PC-3 (cell line): Measurements from ENCODE around the gene HIBCH.

Experiments
- EZH2 ChIP-seq: fragments of 300-600 bp; sonication (generic); IDR thresholded peaks from one replicate; pipeline ENCODE4 v1.6.1; 2017; ENCODE audit warnings: antibody characterized with exemption, mild to moderate bottlenecking, low read length; ENCODE audit not compliant: unreplicated experiment
- EZH2phosphoT487 ChIP-seq: fragments of 300-600 bp; sonication (generic); IDR thresholded peaks from 2 replicates; pipeline ENCODE4 v1.6.1; 2018; ENCODE audit warnings: mild to moderate bottlenecking, antibody characterized with exemption, low read length, borderline replicate concordance
- TF ChIP-seq, protein P1 (sequence below): fragments of 300-600 bp; sonication (generic); conservative IDR thresholded peaks from 2 replicates; pipeline ENCODE4 v1.5.1; 2017; ENCODE audit warnings: antibody characterized with exemption, low read depth, mild to moderate bottlenecking, low read length

DNA sequence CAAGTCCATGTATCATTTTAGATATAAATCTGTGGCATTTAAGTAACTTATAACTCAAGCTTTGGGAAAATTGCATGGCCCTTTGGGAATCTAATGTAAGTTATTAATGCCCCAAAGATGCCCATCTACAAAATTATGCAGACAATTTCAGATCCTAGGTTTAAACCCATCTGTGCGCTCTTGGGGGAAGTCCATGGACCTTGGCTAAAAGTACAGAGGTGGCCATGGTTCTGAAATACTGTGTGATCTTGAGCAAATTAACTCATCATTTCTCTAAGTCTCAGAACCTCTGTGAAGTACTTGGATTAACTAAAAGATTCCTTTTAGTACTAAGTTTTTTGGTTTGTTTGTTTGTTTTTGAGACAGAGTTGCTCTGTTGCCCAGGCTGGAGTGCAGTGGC lies 43.3 kb upstream of the HIBCH start:
- TF ChIP-seq, protein P1, sequence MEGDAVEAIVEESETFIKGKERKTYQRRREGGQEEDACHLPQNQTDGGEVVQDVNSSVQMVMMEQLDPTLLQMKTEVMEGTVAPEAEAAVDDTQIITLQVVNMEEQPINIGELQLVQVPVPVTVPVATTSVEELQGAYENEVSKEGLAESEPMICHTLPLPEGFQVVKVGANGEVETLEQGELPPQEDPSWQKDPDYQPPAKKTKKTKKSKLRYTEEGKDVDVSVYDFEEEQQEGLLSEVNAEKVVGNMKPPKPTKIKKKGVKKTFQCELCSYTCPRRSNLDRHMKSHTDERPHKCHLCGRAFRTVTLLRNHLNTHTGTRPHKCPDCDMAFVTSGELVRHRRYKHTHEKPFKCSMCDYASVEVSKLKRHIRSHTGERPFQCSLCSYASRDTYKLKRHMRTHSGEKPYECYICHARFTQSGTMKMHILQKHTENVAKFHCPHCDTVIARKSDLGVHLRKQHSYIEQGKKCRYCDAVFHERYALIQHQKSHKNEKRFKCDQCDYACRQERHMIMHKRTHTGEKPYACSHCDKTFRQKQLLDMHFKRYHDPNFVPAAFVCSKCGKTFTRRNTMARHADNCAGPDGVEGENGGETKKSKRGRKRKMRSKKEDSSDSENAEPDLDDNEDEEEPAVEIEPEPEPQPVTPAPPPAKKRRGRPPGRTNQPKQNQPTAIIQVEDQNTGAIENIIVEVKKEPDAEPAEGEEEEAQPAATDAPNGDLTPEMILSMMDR: no peak
- TF ChIP-seq EZH2 (no peak), EZH2phosphoT487 (no peak)
